Activated CD4-positive, CD25-positive, alpha-beta regulatory T cell treated with anti-CD3 and anti-CD28 coated beads, Interleukin-2, amount 50 U/mL, for 24 hours (primary cell): Measurements from ENCODE around the gene HAPLN2.
"Not testable (repeated sequence)": the region's sequence is repeated elsewhere in the genome, so short reads cannot be mapped to it uniquely, and the experiment has no call there.

ENCODE experiments used
- ATAC-seq, 2 donors: fragments of 150-1000 bp; cut with Tn5 transposase; one replicate each; pipeline ENCODE4 v1.10.0; 2021; ENCODE audit warnings: mild to moderate bottlenecking in 1 of 2, moderate library complexity in 1 of 2

Gene HAPLN2

DNA sequence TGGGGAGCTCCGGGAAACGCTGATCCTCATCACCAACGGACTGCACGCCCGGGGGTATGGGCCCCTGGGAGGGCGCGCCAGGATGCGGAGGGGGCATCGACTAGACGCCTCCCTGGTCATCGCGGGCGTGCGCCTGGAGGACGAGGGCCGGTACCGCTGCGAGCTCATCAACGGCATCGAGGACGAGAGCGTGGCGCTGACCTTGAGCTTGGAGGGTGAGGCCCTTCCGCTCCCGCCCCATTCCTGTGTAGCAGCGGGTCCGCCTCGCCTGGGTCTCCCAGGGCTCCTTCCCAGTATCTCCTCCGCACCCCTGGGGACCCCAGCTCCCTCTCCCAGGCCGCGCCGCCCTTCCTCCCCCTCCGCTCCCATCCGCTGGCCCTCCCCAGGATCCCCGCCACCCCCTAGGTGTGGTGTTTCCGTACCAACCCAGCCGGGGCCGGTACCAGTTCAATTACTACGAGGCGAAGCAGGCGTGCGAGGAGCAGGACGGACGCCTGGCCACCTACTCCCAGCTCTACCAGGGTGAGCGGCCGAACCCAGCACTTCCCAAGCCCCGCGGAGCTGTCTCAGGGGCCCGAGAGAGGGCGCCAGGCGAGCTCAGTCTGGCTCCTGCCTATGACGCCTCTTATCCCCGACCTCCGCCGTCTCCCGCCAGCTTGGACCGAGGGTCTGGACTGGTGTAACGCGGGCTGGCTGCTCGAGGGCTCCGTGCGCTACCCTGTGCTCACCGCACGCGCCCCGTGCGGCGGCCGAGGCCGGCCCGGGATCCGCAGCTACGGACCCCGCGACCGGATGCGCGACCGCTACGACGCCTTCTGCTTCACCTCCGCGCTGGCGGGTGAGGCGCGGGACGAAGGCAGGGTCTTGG, 5.0 kb downstream of the HAPLN2 start:
- ATAC-seq: peak; percentile 59 to 63

DNA sequence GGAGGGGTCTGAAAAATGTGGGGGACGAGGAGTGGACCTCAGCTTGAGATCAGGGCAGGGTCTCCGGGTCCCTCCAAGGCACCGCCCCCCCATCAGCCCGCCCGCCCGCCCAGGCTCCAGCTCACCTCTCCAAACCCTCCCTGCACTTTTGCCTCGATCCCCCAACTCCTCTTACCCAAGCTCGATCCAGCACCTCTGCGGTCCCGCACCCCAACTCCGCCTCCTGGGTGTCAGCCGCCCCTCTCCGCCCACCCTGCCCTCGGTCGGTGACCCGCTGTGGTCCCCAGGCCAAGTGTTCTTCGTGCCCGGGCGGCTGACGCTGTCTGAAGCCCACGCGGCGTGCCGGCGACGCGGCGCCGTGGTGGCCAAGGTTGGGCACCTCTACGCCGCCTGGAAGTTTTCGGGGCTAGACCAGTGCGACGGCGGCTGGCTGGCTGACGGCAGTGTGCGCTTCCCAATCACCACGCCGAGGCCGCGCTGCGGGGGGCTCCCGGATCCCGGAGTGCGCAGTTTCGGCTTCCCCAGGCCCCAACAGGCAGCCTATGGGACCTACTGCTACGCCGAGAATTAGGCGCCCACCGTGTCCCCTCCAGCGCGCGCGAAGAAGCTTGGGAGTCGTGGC, 5.7 kb downstream of the HAPLN2 start:
- no peak for ATAC-seq

DNA sequence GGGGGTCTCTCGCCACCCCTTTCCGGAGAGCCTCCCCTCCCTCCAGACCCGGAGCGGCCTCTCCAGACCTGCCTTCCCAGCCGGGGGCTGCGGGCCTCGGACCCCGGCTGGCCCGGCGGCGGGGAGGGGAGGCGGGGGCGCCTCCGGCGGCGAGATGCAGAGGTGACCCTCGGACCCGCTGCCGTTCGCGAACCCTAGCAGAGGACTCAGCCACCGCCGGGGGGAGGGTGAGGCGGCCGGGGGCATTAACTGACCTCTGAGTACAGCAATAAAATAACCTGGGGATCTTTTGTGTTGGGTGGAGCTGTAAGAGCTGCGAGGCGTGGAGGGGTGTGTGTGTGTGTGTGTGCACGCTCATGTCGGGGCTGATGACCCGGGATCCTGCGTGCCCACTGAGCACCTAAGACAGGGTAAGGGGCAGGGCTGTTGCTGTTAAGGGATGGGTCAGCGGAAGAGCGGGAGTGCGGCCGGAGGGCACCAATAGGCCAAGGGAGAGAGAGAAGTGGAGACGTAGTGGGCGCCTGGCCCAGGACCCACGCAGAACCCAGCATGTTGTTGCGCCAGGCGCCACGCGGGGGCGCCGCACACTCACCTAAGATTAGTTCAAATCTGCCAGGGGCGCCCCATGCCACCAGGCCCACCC, 6.3 kb downstream of the HAPLN2 start:
- ATAC-seq: peak; percentile 42 to 57

DNA sequence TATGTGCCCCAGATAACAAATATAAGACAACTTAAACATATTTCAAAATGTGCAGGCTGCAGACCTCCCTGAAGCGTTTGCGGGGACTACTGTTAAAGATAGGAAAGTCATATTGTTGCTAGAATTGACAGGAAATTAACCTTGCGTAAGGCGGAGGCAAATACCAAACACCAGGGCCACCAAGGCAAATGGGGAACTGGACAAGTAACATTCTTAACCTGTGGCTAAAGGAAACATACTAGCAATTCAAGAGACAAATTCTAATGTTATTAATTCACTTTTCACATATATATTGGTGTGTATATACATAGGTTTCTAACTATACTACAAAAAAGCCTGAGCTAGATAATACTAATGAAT, 6.8 kb downstream of the HAPLN2 start:
- no peak for ATAC-seq

DNA sequence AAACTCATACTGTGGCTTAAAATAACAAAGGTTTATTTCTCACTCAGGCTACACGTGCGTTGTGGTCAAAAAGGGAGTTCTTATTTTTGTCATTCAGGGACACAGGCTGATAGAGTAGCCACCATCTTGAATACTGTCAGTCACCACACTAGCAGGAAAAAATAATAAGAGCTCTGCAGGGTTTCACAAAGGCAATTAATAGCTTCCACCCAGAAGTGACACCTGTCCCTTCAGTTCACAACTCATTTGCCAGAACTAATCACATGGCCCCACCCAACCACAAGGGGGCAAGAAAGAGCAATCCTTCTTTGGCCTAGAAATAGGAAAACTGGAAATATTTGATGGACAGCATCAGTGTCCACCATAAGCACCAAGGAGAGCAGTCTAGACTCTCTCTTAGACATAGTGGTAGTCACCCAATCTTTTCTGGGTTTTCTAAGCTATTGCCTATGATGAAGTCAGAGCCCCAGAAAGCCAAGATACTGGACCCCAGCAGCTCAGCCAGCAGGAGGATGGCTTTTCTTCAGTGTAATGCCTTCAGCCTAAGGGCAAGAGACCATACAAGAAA, 8.2 kb downstream of the HAPLN2 start:
- ATAC-seq: no peak

DNA sequence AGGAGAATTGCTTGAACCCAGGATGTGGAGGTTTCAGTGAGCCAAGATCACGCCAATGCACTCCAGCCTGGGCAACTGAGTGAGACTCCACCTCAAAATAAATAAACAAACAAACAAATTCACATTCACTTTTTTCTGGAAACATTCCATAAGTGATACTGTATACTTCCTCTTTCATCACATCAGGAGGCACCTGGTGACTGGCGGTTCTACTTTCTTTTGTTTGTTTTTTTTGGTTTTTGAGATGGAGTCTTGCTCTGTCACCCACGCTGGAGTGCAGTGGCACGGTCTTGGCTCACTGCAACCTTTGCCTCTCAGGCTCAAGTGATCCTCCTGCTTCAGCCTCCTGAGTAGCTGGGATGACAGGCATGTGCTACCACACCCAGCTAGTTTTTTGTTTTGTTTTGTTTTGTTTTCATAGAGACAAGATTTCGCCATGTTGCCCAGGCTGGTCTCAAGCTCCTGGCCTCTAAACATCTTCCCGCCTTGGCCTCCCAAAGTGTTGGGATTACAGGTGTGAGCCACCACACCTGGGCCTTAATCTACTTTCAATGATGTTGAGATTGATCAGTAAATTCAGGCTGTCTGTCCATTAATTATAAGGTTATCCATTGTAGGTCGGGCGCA, 10.7 kb downstream of the HAPLN2 start:
- ATAC-seq: no peak

DNA sequence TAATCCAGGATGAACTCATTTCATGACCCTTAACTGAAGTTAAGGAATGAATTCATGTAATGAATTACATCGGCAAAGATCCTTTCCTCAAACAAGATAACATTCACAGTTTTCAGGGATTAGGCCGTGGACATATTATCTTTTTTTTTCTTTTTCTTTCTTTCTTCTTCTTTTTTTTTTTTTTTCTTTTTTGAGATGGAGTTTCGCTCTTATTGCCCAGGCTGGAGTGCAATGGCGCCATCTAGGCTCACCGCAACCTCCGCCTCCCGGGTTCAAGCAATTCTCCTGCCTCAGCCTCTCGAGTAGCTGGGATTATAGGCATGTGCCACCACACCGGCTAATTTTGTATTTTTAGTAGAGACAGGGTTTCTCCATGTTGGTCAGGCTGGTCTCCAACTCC, 11.9 kb downstream of the HAPLN2 start:
- not testable (repeated sequence) for ATAC-seq

DNA sequence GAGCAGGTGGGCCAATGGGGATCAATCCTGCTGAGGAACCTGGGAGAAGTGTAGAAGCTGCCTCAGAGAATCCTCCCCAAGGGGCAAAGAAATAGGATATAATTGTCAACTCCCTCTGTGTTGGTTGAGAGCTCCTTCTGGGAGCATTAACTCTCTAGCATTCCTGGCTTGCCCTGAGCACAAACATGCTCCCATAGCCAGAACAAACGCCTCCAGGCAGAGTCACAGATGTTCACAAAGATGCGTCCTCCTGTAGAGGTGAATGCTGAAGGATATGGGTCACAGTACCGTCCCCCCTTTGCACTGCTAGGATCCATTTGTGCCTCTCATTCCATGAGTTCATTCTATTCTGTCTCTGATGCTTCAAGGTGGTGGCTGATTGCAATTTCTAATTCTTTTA, 13.1 kb downstream of the HAPLN2 start:
- no peak for ATAC-seq

DNA sequence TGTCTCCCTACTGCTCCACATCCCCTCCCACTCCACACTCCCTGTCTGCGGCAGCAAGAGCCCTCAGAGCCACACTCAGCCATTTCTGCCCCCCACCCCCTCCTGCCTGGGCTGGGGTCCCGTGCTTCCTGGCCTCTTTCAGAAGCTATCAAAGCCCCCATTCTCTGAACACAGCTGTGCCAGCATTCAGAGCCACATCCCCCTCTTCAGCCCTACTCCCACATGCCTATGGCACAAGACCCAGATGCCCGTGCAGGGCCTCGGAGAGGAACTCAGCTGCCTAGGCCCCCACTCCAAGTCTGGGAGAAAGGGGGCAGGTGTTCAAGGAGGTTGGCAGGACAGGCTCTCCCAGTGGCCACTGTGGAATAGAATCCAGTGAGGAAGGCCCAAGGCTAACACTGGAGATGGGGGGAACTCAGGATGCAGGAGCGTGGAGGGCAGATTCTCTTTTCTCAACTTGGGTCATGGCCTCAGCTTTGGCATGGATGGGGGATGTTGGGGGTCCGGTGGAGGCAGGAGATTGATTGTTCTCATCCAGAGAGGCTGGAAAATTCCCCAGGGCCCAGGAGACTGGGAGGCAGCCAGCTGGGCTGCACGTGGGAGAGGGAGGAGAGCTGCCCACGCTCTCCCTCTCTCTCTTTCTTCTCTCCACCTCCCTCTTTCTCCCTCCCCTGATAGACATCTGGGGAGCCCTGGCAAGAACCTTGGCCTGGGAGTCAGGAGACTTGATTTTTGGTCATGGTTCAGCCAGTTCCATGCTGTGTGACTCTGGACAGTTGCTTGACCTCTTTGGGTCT, 19.2 kb downstream of the HAPLN2 start:
- no peak for ATAC-seq

DNA sequence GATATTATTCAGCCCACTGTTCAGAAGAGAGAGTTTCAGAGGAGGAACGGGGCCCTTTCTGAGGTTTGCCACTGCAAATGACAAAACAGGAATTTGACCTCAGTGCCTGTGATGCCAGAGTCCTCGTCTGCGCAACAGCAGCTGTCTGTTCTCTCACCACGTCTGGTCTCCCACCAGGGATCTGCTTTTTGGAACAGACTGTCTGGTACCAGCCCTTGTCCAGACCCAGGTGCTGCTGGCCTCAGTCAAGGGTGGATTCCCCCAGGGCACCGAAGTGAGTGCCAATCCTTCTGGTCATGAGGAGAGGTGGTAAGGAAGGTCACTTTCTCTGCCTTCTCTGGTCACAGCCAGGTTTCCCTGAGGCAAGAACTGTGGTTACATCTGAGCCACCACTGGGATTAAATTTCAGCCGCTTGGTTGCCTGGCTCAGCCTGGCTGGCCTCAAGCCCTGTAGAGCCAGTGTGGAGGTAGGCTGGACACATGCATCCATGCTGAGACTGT, 20.4 kb downstream of the HAPLN2 start:
- ATAC-seq: no peak

DNA sequence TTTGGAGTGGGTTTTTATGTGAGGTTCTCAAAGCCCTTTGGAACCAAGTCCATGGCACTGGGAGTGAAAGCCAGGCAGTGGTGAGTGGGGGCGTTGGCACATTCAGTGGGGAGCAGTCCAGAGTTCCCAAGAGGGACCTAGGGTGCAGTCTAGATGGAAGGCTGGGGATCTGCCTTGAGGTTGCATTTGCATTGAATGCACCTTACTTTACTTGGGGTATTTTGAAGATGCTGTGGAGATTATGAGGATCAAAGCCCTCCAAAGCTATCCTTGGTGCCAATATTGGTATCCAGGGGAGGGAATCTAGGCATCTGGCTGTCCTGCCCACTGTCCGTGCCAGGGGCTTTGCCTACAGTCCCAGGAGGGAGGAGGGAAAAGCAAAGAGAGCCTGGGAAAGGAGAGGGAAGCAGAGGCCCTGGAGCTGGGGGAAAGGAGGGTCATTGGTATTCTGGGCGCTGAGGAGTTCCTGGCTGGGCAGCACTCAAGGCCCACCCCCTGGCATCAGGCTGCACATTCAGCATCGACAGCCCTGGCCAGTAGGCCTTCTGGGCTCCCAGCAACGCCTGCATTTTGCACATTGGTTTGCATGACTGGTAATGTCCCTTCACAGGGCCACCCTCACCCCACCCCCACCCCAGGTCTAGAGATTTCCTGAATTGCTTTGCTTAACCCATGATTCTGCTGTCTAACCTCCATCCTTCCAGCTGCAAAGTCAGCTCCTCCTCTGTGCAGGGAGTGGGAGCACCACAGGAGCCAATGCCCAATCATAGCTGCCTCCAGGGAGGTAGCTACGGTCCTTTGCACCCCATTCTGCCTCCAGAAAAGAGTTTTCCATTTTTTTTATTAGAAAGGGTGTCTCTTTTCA, 21.9 kb downstream of the HAPLN2 start:
- no peak for ATAC-seq

DNA sequence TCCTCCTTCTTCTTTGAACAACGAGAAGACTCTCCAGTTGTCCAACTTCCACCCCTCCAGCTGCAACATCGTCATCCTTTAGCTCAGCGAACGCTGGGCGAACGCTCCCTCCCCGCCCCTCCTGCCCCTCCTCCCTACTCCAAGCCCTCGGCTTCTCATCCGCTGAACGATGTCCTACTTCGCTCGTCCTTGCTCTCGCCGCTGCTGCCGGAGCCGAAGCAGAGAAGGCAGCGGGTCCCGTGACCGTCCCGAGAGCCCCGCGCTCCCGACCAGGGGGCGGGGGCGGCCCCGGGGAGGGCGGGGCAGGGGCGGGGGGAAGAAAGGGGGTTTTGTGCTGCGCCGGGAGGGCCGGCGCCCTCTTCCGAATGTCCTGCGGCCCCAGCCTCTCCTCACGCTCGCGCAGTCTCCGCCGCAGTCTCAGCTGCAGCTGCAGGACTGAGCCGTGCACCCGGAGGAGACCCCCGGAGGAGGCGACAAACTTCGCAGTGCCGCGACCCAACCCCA, 22.6 kb downstream of the HAPLN2 start, which contains the start of gene BCAN:
Gene BCAN (plus strand): TSS at position 357 of the 504 bp plus-strand sequence. CDS start 3,938 bp downstream, outside the sequence.
- ATAC-seq: peak; percentile 18 to 46

DNA sequence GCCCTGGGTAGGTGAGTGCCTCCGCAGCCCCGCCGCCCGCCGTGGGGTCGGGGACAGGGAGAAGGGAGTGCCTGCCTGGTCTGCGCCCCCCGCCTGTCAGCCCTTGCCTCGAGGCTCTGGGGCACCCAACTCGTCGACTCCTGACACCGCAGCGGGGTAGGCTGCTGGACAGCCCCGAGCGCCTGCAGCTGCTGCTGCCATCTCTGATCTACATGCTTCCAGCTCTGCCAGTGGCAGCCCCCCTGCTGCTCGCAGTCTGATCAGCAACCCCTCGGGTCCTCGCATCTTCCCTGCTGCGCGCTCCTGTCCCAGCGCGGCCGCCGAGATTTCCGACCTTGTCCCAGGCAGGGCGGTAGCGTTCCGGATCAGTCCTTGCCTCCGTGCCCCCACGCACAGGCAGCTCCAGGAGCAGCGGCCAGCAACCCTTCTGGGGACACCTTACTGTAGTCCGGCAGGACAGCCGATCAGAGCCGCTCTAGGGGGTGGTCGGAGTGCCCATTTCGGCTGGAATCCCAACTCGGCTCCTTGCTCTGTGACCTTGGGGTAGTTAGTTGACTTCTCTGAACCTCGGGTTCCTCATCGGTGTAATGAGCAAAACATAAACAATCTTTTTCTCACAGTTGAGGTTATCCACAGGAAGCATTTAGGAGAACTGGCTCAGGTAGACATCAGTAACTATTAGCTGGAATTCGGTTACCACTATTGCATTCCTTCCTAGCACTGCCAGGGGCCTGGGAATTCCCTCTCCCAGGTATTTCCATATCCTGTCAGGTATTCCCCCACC, 23.2 kb downstream of the HAPLN2 start:
- no peak for ATAC-seq

DNA sequence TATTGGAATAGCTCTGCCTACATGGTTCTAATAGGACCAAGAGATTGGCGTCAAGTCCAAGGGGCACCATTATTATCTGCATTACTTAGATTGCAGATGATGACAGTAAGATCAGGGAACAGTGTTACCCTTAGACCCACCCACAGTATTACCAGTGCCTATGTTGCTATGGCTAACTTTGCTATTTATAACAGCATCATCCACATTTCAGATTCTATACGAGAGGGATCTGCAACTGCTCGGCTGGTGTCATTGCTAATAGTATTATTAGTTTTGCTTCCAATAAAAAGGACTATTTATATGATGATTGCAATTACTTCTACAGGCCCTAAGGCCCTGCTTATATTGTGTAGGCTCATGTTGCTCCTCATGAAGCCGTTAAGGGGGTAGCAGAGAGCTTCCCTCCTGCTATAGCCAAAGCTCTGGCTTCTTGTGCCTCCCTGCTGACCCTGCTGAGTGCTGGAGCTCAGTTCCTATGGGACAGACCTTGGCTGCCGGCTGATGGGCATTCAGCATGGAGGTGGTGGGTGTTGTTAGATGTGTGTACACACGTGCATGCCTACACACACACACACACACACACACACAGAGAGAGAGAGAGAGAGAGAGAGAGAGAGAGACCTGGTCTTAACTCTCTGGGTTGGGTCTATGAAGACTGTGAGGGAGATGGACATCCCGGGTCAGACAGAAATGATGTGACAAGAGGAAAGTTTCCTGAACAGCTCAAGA, 24.0 kb downstream of the HAPLN2 start:
- ATAC-seq: no peak

DNA sequence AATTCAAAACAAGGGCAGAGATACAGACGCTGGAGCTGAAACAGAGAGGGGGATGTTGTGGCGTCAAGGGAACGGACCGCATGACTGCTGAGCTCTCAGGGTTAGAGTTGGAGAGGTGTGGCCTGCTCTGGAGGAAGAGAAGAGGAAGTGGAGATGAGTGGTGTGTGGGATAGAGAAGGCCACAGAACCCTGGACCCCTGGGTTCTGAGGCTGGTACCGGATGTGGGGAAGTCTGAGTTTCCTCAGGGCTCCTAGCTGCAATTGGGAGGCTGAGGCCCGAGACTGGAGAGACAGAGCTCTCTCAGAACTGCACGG, 24.5 kb downstream of the HAPLN2 start:
- peak; percentile 38 to 58 for ATAC-seq

DNA sequence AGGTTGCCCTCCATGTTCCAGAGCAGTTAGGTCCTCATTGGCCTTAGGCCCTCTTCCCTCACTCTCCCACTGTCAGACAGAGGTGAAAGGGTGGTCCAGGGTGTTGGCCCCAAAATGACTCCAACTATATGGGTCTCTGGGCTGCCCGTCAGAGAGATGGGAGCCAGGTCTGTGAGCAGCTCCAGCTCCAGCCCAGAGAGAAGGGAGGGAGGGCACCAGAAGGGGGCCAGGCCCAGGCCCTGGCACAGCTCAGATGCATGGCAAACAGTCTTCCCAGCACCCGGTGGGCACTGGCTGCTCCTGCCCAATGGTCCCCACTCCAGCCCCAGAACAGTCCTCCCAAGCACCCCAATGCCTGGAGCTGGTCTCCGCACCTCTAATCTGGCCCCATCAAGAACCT, 24.9 kb downstream of the HAPLN2 start:
- ATAC-seq: no peak

DNA sequence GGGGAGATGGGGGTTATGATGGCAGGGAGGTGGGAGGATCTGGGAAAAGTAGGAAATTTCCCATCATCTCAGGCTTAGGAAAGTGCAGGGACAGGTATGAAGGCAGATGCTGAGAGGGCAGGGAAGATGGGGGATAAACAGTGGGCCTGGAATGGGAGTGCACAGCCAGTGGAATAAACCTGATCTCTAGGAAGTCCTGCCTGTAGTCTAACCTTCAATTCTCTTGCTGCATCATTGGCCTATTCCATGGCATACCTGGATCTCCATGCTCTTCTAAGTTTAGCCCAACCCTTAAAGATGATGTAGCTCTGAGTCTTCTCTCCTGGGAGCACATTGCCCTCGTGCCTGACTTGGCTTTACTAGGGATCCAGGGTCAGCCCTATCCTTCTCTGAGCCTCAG, 25.4 kb downstream of the HAPLN2 start:
- no peak for ATAC-seq

DNA sequence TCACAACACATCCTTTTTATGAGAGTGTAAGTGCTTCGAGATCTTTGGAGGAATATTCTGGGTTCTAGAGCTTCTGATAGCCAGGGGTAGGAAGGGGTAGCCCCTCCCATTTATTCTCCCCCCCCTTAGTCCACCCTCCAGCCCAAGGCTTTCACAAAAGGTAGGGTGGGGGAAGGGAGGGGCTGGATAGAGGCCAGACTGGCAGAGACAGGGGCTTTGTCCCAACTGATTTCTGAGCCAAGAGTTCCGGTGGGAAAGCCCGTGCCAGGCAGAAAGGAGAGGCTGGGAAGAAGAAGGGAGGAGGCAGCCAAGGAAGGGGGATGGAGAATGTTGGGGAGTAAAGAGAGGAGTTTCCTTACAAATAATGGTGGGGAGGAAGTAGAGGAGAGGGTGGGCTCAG, 25.8 kb downstream of the HAPLN2 start:
- no peak for ATAC-seq

DNA sequence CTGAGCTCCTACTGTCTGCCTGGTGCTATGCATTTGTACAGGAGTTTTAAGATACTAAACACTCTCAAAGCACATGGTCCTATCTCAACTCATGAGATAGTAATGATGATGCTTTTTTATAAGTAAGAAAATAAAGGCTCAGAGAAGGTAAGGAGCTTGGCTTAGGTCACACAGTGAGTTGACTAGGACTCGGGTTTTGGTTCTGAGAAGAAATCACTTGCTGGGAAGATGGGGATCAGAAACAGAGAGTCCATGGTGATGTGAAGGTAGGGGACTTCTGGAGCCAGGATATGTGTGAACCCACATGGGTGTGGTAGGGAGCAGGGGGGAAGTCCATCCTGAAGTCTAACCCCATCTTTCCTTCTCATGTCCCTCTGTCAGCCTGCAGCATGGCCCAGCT, 26.5 kb downstream of the HAPLN2 start:
- no peak for ATAC-seq
